Activated T-cell treated with anti-CD3 and anti-CD28 coated beads, Interleukin-2, amount 50 U/mL, for 24 hours (primary cell): ENCODE measurements around the gene KRTAP5-8.
"Not testable (repeated sequence)": the region's sequence is repeated elsewhere in the genome, so short reads cannot be mapped to it uniquely, and the experiment has no call there.

ENCODE experiments used
- DNase-seq: peaks from one replicate; pipeline ENCODE4 v3.0.0-alpha.2; 2020
- H3K27ac Mint-ChIP-seq: 2 replicates; pipeline ENCODE4 v1.8.0; 2020; ENCODE audit warnings: mild to moderate bottlenecking, mixed read lengths
- H3K27me3 Mint-ChIP-seq: 2 replicates; pipeline ENCODE4 v1.8.0; 2020; ENCODE audit warnings: mixed read lengths
- H3K36me3 Mint-ChIP-seq: 2 replicates; pipeline ENCODE4 v1.8.0; 2020; ENCODE audit warnings: low read depth, mixed read lengths
- H3K4me1 Mint-ChIP-seq: 2 replicates; pipeline ENCODE4 v1.8.0; 2020; ENCODE audit warnings: low read depth, mixed read lengths
- H3K4me3 Mint-ChIP-seq: 2 replicates; pipeline ENCODE4 v1.8.0; 2020; ENCODE audit warnings: mild to moderate bottlenecking, moderate library complexity, mixed read lengths
- H3K9me3 Mint-ChIP-seq: 2 replicates; pipeline ENCODE4 v1.8.0; 2020; ENCODE audit warnings: mixed read lengths

KRTAP5-8 gene

GRCh38 chr11:71545405-71545966, 7.7 kb downstream of the KRTAP5-8 start:
- Mint-ChIP-seq H3K27ac (no peak overlapping the region), H3K27me3 (peaks cover 53% of the 10 kb centered on the region), H3K36me3 (no peaks in the 10 kb centered on the region), H3K4me1 (peaks cover 20% of the 10 kb centered on the region), H3K4me3 (no peak overlapping the region), H3K9me3 (peaks cover 10% of the 10 kb centered on the region)
- DNase-seq = no peak

- Mint-ChIP-seq H3K36me3 (no peaks in the 10 kb centered on the region), H3K4me1 (peaks cover 15% of the 10 kb centered on the region), H3K27me3 (peaks cover 40% of the 10 kb centered on the region), H3K27ac (no peak within 1 kb of the TSS), H3K4me3 (no peak within 1 kb of the TSS), H3K9me3 (no peaks in the 10 kb centered on the region)
- DNase-seq = no peak
Measured at GRCh38 chr11:71548120-71548519, 10.3 kb downstream of the KRTAP5-8 start, which contains the start of gene KRTAP5-9. Gene KRTAP5-9, plus strand, starts transcription at chr11:71548420. Its CDS starts 238 bp downstream, at chr11:71548658.

- no peaks in the 10 kb centered on the region for H3K36me3 Mint-ChIP-seq
- H3K27me3 Mint-ChIP-seq = peaks cover 35% of the 10 kb centered on the region
- no peak overlapping the region for H3K27ac Mint-ChIP-seq
- H3K9me3 Mint-ChIP-seq = no peaks in the 10 kb centered on the region
- H3K4me1 Mint-ChIP-seq = peaks cover 9% of the 10 kb centered on the region
- H3K4me3 Mint-ChIP-seq = no peak overlapping the region
- DNase-seq = no peak
Measured at GRCh38 chr11:71548716-71549151, 10.9 kb downstream of the KRTAP5-8 start.

GRCh38 chr11:71551711-71552110, 13.9 kb downstream of the KRTAP5-8 start:
- H3K27me3 Mint-ChIP-seq = peaks cover 25% of the 10 kb centered on the region
- DNase-seq = no peak
- no peak overlapping the region for H3K4me3 Mint-ChIP-seq
- H3K36me3 Mint-ChIP-seq = no peaks in the 10 kb centered on the region
- H3K27ac Mint-ChIP-seq = no peak overlapping the region
- no peaks in the 10 kb centered on the region for H3K9me3 Mint-ChIP-seq
- peaks cover 2% of the 10 kb centered on the region for H3K4me1 Mint-ChIP-seq

DNA sequence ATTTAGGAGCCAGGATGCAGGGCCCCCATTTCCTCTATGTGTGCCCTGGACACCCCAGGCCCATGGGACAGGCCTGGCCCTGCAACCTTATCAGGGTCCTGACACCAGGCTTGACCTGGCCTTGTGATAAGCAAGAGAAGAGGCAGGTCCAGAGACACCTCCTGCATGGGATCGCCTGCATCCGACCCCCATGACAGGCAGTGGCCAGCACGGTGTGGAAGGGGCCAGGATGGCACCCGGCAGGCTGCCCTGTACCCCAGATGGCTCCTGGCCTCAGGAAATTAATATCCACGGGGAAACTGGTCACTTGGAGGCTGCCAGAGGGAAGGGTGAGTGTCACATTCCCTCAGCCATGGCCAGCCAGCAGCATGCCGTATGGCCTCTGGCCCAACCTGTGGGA, 17.2 kb downstream of the KRTAP5-8 start:
- H3K4me1 Mint-ChIP-seq = peaks cover 2% of the 10 kb centered on the region
- no peak overlapping the region for H3K27ac Mint-ChIP-seq
- no peaks in the 10 kb centered on the region for H3K9me3 Mint-ChIP-seq
- peaks cover 23% of the 10 kb centered on the region for H3K27me3 Mint-ChIP-seq
- no peak for DNase-seq
- no peak overlapping the region for H3K4me3 Mint-ChIP-seq
- no peaks in the 10 kb centered on the region for H3K36me3 Mint-ChIP-seq

DNA sequence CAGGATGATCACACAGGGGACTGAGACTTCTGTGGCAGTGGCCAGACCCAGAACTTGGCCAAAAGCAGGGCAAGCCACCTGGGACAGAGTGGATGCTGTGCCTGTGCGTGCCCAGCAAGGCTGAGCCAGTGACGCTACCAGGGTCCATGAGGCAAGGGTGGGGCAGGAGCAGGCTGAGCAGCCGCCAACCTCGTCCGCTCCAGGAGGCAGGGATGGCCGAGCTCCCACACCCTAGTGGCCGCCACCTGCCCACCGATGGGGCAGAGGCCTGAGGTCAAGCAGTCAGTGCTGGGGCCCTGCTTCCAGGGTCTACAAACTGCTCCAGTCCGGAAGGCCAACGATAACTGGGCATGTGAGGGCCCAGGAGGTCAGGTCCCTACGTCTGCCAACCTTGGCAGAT, 17.7 kb downstream of the KRTAP5-8 start:
- no peaks in the 10 kb centered on the region for H3K36me3 Mint-ChIP-seq
- no peak overlapping the region for H3K4me3 Mint-ChIP-seq
- peaks cover 2% of the 10 kb centered on the region for H3K4me1 Mint-ChIP-seq
- peaks cover 23% of the 10 kb centered on the region for H3K27me3 Mint-ChIP-seq
- peaks cover 2% of the 10 kb centered on the region for H3K9me3 Mint-ChIP-seq
- no peak overlapping the region for H3K27ac Mint-ChIP-seq
- DNase-seq = no peak

DNA sequence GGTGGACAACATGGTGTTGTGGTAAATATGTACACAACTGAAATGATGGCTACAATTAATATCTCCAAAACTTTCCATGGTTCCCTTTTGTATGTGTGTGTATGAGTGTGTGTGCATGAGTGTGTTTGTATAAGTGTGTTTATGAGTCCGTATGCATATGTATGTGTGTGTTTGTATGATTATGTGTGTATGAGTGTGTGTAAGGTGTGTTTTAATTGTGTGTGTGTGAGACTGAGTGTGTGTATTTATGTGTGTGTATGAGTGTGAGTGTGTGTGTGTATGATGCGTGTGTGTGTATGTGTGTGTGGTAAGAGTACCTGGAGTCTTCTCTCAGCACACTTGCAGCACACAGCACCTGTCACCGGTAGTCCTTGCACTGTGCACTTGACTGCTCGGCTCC, 18.2 kb downstream of the KRTAP5-8 start:
- peaks cover 2% of the 10 kb centered on the region for H3K9me3 Mint-ChIP-seq
- no peaks in the 10 kb centered on the region for H3K36me3 Mint-ChIP-seq
- DNase-seq = no peak
- H3K4me3 Mint-ChIP-seq = no peak overlapping the region
- peaks cover 2% of the 10 kb centered on the region for H3K4me1 Mint-ChIP-seq
- H3K27ac Mint-ChIP-seq = no peak overlapping the region
- H3K27me3 Mint-ChIP-seq = peaks cover 26% of the 10 kb centered on the region

DNA sequence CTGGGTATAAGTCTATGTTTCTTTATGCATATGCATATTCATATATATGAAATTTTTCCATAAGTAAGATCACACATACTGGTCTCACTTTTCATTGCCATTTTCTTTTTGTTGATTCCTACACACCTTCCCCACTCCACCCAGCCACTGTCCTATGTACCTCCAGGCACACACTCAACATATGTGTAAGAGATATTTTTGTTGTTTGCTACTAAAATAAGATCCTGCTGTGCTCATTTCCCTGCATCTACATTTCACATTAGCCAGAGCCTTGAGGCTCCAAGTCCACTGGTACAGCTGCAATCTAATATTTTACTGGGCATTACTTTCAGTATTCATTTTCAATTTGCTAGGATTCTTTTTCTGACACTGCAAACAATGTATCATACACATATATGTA, 19.4 kb downstream of the KRTAP5-8 start:
- Mint-ChIP-seq H3K4me1 (no peaks in the 10 kb centered on the region), H3K9me3 (peaks cover 2% of the 10 kb centered on the region), H3K27ac (no peak overlapping the region), H3K27me3 (peaks cover 33% of the 10 kb centered on the region), H3K4me3 (no peak overlapping the region), H3K36me3 (no peaks in the 10 kb centered on the region)
- no peak for DNase-seq

- H3K27ac Mint-ChIP-seq = no peak overlapping the region
- H3K4me1 Mint-ChIP-seq = no peaks in the 10 kb centered on the region
- H3K4me3 Mint-ChIP-seq = no peak overlapping the region
- H3K27me3 Mint-ChIP-seq = peaks cover 43% of the 10 kb centered on the region
- no peak for DNase-seq
- H3K9me3 Mint-ChIP-seq = peaks cover 2% of the 10 kb centered on the region
- H3K36me3 Mint-ChIP-seq = no peaks in the 10 kb centered on the region
Measured at GRCh38 chr11:71558996-71559395, 21.2 kb downstream of the KRTAP5-8 start.

DNA sequence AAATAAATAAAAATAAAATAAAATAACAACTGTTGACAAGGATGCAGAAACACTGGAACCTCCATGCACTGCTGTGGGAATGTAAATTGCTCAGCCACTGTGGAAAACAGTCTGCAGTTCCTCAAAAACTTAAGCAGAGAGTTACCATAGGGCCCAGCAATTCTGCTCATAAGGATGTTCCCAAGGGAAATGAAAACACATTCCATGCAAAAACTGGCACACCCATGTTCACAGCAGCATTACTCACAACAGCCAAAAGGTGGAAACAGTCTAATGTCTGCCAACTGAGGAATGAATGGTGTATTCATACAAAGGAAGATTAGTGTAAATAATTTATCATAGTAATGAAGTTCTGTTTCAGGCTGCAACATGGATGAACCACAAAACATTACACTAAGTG, 24.3 kb downstream of the KRTAP5-8 start:
- Mint-ChIP-seq H3K9me3 (peaks cover 2% of the 10 kb centered on the region), H3K27me3 (peaks cover 58% of the 10 kb centered on the region), H3K4me3 (no peak overlapping the region), H3K27ac (no peak overlapping the region), H3K4me1 (no peaks in the 10 kb centered on the region), H3K36me3 (no peaks in the 10 kb centered on the region)
- DNase-seq = no peak

DNA sequence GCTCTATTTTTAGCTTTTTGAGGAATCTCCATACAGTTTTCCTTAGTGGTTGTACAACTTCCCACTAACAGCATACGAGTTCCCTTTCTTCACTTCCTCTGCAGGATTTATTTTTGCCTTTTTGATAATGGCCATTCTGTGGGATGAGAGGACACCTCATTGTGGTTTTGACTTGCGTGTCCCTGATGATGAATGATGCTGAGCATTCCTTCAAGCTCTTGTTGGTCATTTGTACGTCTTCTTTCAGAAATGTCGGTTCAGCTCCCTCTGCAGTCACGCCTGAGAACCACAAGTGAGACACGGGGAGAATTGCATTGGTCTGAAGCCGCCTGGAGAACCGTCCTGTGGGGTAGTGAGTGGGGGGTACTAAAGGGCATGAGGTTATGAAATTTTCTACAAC, 25.6 kb downstream of the KRTAP5-8 start:
- Mint-ChIP-seq H3K27me3 (peaks cover 52% of the 10 kb centered on the region), H3K9me3 (peaks cover 2% of the 10 kb centered on the region)

GRCh38 chr11:71564430-71564829, 26.6 kb downstream of the KRTAP5-8 start:
- peaks cover 2% of the 10 kb centered on the region for H3K9me3 Mint-ChIP-seq
- H3K36me3 Mint-ChIP-seq = no peaks in the 10 kb centered on the region
- no peak overlapping the region for H3K27ac Mint-ChIP-seq
- H3K4me3 Mint-ChIP-seq = no peak overlapping the region
- no peaks in the 10 kb centered on the region for H3K4me1 Mint-ChIP-seq
- DNase-seq = no peak
- H3K27me3 Mint-ChIP-seq = peaks cover 52% of the 10 kb centered on the region

More for the DNA sequence above, 25.6 kb downstream of the KRTAP5-8 start:
- no peaks in the 10 kb centered on the region for H3K36me3 Mint-ChIP-seq
- no peak for DNase-seq
- H3K4me1 Mint-ChIP-seq = no peaks in the 10 kb centered on the region
- H3K4me3 Mint-ChIP-seq = no peak overlapping the region
- H3K27ac Mint-ChIP-seq = no peak overlapping the region

- Mint-ChIP-seq H3K4me1 (no peaks in the 10 kb centered on the region), H3K4me3 (no peak within 1 kb of the TSS), H3K27me3 (peaks cover 52% of the 10 kb centered on the region), H3K27ac (no peak within 1 kb of the TSS), H3K9me3 (peaks cover 2% of the 10 kb centered on the region), H3K36me3 (no peaks in the 10 kb centered on the region)
- DNase-seq = no peak
Measured at GRCh38 chr11:71565263-71565662, 27.4 kb downstream of the KRTAP5-8 start, which contains the start of gene KRTAP5-10. Gene KRTAP5-10, plus strand, starts transcription at chr11:71565563. Its CDS starts 25 bp downstream, at chr11:71565588.

GRCh38 chr11:71566081-71566620, 28.3 kb downstream of the KRTAP5-8 start:
- Mint-ChIP-seq H3K27me3 (peaks cover 50% of the 10 kb centered on the region), H3K4me1 (no peaks in the 10 kb centered on the region), H3K36me3 (no peaks in the 10 kb centered on the region), H3K27ac (no peak overlapping the region), H3K4me3 (no peak overlapping the region), H3K9me3 (no peaks in the 10 kb centered on the region)
- DNase-seq = no peak

GRCh38 chr11:71566626-71567599, 29.1 kb downstream of the KRTAP5-8 start:
- H3K36me3 Mint-ChIP-seq, H3K9me3 Mint-ChIP-seq, H3K4me1 Mint-ChIP-seq, H3K27ac Mint-ChIP-seq, H3K4me3 Mint-ChIP-seq, DNase-seq: not testable (repeated sequence)
- H3K27me3 Mint-ChIP-seq = peaks cover 45% of the 10 kb centered on the region
